ENCODE results near the gene LCN6. TPM values are rescaled to one million over a fixed set of nuclear protein-coding genes. Genes with fewer than 3 reads are reported as not detected.
A peak's percentile ranks its signal among the peaks of the same experiment; 100 is the strongest.

Gene LCN6
- total RNA-seq, 2 experiments from 2014 or later = not detected

DNA sequence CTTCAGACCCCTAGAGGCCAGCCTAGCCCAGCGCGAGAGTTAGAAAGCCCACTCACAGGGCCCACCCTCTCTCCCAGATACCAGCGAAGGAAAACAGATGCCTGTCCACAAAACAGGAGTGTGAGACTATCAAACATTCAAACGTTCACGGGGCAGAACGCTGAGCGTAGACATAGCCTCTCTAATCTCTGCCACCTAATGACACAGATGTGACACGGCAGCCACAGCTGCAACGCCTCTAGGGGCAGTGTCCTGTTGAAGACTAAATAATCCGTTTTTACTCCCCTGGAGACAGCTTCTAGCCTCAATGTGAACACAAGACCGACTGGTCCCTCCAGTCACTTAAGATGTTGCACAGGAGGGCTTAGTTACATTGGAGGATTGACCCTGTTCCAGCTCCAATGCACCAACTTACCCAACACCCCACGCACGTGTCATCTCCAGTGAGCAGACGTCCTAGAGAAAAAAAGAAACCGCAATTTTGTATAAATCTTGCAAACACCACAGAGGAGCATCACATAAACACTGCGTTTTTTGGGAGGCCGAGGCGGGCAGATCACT is 21.6 kb downstream of the LCN6 start:
- H3K4me3 Mint-ChIP-seq = peak overlapping the region; percentile 92
- H3K36me3 Mint-ChIP-seq (ENCODE audit: low read depth) = peaks cover 40% of the 10 kb centered on the region
- DNase-seq (peak; percentile 73), ATAC-seq (peak; percentile 29)
- CTCF ChIA-PET = interaction anchor here (0.6 to 3.6 kb wide), 22 partner anchors 11 to 326 kb away, joined by 3 to 23 read pairs (median 4); partner anchors contain the start of genes AGPAT2 and LCN10
- POLR2A ChIA-PET = interaction anchor here (0.7 to 3.3 kb wide), 14 partner anchors 10 to 302 kb away, joined by 3 to 53 read pairs (median 4); no protein-coding TSS in a partner anchor
- no peaks in the 10 kb centered on the region for H3K9me3 Mint-ChIP-seq (ENCODE audit: insufficient read depth)
- H3K4me1 Mint-ChIP-seq (ENCODE audit: low read depth) = peaks cover 42% of the 10 kb centered on the region
- H3K27ac Mint-ChIP-seq = peak overlapping the region; percentile 89
- H3K27me3 Mint-ChIP-seq (ENCODE audit: low read depth) = no peaks in the 10 kb centered on the region

DNA sequence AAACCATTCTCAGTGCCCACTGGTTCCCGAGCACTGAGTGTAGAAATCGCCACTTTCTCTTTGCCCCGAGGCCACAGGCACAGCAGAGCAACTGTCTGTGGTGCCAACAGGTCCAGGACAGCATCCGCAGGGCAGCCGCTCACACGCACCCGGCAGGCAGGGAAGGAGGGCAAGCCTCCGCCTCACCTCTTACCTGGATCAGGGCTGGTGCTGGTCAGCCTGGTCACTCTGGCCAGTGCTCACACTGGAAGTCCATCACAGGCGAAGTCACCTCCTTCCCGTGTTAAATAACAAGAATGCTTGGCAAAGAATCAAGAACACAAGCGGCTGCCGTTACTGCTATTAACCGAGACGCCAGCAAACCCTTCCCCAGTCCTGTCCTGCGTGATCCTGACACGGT is 22.2 kb downstream of the LCN6 start:
- H3K4me1 Mint-ChIP-seq (ENCODE audit: low read depth) = peaks cover 43% of the 10 kb centered on the region
- peak overlapping the region; percentile 89 for H3K27ac Mint-ChIP-seq
- DNase-seq = no peak
- no peaks in the 10 kb centered on the region for H3K27me3 Mint-ChIP-seq (ENCODE audit: low read depth)
- ATAC-seq = no peak
- H3K9me3 Mint-ChIP-seq (ENCODE audit: insufficient read depth) = no peaks in the 10 kb centered on the region
- H3K36me3 Mint-ChIP-seq (ENCODE audit: low read depth) = peaks cover 43% of the 10 kb centered on the region
- peak overlapping the region; percentile 92 for H3K4me3 Mint-ChIP-seq
- ChIA-PET POLR2A (interaction anchor here (1.1 to 3.3 kb wide), 6 partner anchors 10 to 43 kb away, joined by 3 to 53 read pairs (median 6); no protein-coding TSS in a partner anchor), CTCF (interaction anchor here (0.9 to 3.6 kb wide), 8 partner anchors 17 to 309 kb away, joined by 3 to 23 read pairs (median 4); partner anchors contain the start of gene LCN10)

DNA sequence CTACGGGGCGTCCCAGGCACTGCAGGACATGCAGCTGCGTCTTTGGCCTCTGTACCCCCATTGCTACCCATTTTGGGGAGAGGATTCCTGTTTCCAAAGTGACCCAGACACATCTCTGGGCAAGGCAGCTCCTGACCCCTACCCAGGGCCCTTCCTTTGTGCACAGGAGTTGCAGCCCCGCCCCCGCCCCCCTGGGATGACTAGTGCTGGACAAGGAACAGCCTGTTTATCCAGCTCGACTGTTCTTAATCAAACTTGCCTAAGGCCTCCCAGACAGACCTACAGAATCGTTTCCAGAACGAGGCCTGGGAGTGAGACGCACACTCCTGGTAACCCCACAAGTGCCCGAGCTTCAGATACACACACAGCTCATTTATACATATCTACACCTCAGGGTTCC is 22.7 kb downstream of the LCN6 start:
- no peaks in the 10 kb centered on the region for H3K9me3 Mint-ChIP-seq (ENCODE audit: insufficient read depth)
- H3K4me1 Mint-ChIP-seq (ENCODE audit: low read depth) = peaks cover 43% of the 10 kb centered on the region
- H3K27ac Mint-ChIP-seq = no peak overlapping the region
- DNase-seq = no peak
- ChIA-PET CTCF (interaction anchor here (1.5 kb wide), 2 partner anchors 30 to 309 kb away, joined by 3 to 6 read pairs; no protein-coding TSS in a partner anchor), POLR2A (interaction anchor here (3.3 kb wide), 1 partner anchor 9 kb away, joined by 53 read pairs; no protein-coding TSS in a partner anchor)
- H3K36me3 Mint-ChIP-seq (ENCODE audit: low read depth) = peaks cover 44% of the 10 kb centered on the region
- ATAC-seq = no peak
- no peaks in the 10 kb centered on the region for H3K27me3 Mint-ChIP-seq (ENCODE audit: low read depth)
- peak overlapping the region; percentile 92 for H3K4me3 Mint-ChIP-seq

DNA sequence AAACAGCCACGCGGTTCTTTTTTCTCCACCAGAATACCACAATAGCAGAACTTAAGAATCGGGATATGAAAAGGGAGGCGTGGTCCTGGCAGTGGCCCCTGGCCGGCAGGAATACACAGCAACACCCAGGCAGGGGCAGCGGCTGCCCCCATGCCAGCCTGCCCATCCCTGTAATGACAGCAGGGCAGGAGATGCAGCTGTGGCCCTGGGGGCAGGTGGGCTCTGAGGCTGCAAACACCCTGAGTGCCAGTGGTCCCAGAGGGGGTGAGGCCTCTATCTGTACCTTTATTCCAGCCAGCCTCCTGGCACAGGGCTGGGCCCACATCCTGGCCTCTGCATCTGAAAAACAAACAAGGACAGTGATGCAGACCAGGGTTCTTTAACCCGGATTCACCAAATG is 23.6 kb downstream of the LCN6 start:
- H3K4me1 Mint-ChIP-seq (ENCODE audit: low read depth) = peaks cover 42% of the 10 kb centered on the region
- H3K36me3 Mint-ChIP-seq (ENCODE audit: low read depth) = peaks cover 44% of the 10 kb centered on the region
- H3K9me3 Mint-ChIP-seq (ENCODE audit: insufficient read depth) = no peaks in the 10 kb centered on the region
- CTCF ChIA-PET = no interaction called here
- DNase-seq (no peak), ATAC-seq (no peak)
- POLR2A ChIA-PET = no interaction called here
- H3K27me3 Mint-ChIP-seq (ENCODE audit: low read depth) = no peaks in the 10 kb centered on the region
- no peak overlapping the region for H3K4me3 Mint-ChIP-seq
- no peak overlapping the region for H3K27ac Mint-ChIP-seq

DNA sequence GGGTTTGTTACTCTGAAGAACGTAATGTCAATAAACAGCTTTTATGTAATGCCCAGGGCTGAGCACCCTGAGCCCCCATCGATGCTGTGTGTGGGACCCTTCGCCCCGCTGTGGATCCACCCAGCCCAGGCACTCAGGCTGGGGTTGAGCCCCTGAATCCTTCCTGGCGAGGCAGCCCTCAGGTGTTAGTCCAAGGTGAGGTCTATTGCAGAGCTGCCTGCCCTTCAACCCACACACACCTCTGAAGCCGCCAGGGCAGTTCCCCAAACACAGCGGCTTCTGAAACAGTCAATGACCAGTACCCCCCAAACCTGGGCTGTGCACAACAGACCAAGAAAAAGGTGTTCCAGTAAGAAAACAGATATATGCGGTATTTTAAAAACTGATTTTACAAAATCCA is 24.3 kb downstream of the LCN6 start:
- ChIA-PET CTCF (no interaction called here), POLR2A (interaction anchor here (0.5 kb wide), 1 partner anchor 289 kb away, joined by 3 read pairs; no protein-coding TSS in a partner anchor)
- DNase-seq (no peak), ATAC-seq (no peak)
- H3K9me3 Mint-ChIP-seq (ENCODE audit: insufficient read depth) = no peaks in the 10 kb centered on the region
- no peaks in the 10 kb centered on the region for H3K27me3 Mint-ChIP-seq (ENCODE audit: low read depth)
- H3K36me3 Mint-ChIP-seq (ENCODE audit: low read depth) = peaks cover 44% of the 10 kb centered on the region
- peaks cover 39% of the 10 kb centered on the region for H3K4me1 Mint-ChIP-seq (ENCODE audit: low read depth)
- H3K4me3 Mint-ChIP-seq = no peak overlapping the region
- H3K27ac Mint-ChIP-seq = no peak overlapping the region

DNA sequence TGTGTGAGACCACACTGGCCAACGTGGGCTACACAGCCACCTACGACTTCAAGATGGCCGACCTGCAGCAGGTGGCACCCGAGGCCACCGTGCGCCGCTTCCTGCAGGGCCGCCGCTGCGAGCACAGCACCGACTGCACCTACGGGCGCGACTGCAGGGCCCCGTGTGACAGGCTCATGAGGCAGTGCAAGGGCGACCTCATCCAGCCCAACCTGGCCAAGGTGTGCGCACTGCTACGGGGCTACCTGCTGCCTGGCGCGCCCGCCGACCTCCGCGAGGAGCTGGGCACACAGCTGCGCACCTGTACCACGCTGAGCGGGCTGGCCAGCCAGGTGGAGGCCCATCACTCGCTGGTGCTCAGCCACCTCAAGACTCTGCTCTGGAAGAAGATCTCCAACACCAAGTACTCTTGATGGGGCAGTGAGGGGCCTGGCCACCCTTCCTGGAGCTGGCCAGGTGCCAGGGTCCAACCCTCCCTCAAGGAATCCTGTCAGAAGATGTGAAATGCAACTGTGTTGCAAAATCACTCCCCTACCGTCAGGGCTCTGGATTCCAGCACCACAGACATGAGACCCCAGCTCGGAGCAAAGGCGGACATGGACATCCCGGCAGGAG is 24.9 kb downstream of the LCN6 start:
- H3K27ac Mint-ChIP-seq = no peak overlapping the region
- POLR2A ChIA-PET = interaction anchor here (0.5 kb wide), 1 partner anchor 288 kb away, joined by 3 read pairs; no protein-coding TSS in a partner anchor

DNA sequence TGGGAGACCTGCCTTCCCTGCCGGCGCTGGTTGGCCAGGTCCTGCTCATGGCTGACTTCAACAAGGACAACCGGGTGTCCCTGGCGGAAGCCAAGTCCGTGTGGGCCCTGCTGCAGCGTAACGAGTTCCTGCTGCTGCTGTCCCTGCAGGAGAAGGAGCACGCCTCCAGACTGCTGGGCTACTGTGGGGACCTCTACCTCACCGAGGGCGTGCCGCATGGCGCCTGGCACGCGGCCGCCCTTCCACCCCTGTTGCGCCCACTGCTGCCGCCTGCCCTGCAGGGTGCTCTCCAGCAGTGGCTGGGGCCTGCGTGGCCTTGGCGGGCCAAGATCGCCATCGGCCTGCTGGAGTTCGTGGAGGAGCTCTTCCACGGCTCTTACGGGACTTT is 25.4 kb downstream of the LCN6 start:
- ChIA-PET CTCF (no interaction called here), POLR2A (no interaction called here)
- H3K4me3 Mint-ChIP-seq = no peak overlapping the region
- DNase-seq = no peak
- H3K4me1 Mint-ChIP-seq (ENCODE audit: low read depth) = peaks cover 42% of the 10 kb centered on the region
- peaks cover 44% of the 10 kb centered on the region for H3K36me3 Mint-ChIP-seq (ENCODE audit: low read depth)
- no peaks in the 10 kb centered on the region for H3K27me3 Mint-ChIP-seq (ENCODE audit: low read depth)
- no peak for ATAC-seq
- H3K27ac Mint-ChIP-seq = no peak overlapping the region
- no peaks in the 10 kb centered on the region for H3K9me3 Mint-ChIP-seq (ENCODE audit: insufficient read depth)

More for the DNA sequence above, 24.9 kb downstream of the LCN6 start:
- Mint-ChIP-seq H3K4me1 (ENCODE audit: low read depth) (peaks cover 41% of the 10 kb centered on the region), H3K27me3 (ENCODE audit: low read depth) (no peaks in the 10 kb centered on the region), H3K4me3 (no peak overlapping the region), H3K9me3 (ENCODE audit: insufficient read depth) (no peaks in the 10 kb centered on the region), H3K36me3 (ENCODE audit: low read depth) (peaks cover 44% of the 10 kb centered on the region)
- CTCF ChIA-PET = no interaction called here
- ATAC-seq = no peak
- DNase-seq = no peak

DNA sequence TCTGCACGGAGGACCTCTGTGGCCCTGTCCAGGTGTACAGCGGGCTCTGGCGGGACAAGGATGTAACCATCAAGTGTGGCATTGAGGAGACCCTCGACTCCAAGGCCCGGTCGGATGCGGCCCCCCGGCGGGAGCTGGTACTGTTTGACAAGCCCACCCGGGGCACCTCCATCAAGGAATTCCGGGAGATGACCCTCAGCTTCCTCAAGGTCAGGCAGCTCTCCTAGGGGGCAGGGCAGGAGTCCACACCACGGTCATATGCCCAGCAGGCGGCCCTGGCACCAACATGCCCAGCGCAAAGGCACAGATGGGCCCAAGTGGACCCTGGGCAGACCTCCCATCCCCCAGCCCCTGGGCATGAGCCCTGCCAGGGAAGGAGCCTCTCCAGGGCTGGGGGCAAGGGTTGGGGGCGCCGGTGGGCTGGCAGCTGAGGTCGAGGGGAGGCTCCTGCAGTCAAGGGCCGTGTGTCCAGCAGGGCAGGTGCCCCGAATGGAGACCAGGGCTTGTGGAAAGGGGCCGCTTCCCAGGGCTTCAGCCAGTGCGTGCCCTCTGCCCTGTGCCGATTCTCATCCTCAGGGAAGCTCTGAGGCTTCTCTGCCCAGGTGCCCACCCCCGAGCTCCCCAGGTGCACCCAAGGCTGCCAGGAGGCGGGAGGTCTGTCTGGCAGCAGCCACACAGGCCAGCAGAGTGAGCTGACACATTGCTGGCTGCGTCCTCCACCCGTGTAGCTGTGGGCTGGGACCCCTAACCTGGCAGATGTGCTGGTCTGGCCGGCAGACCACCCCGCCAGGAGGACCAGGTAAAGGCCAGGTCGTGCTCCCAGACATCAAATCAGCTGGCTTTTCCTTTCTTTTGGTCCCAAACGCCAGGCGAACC is 26.0 kb downstream of the LCN6 start:
- H3K4me1 Mint-ChIP-seq (ENCODE audit: low read depth) = peaks cover 42% of the 10 kb centered on the region
- ATAC-seq (no peak), DNase-seq (no peak)
- ChIA-PET POLR2A (interaction anchor here (1.1 kb wide), 1 partner anchor 8 kb away, joined by 3 read pairs; no protein-coding TSS in a partner anchor), CTCF (no interaction called here)
- peaks cover 41% of the 10 kb centered on the region for H3K36me3 Mint-ChIP-seq (ENCODE audit: low read depth)
- no peaks in the 10 kb centered on the region for H3K27me3 Mint-ChIP-seq (ENCODE audit: low read depth)
- H3K27ac Mint-ChIP-seq = no peak overlapping the region
- no peak overlapping the region for H3K4me3 Mint-ChIP-seq
- no peaks in the 10 kb centered on the region for H3K9me3 Mint-ChIP-seq (ENCODE audit: insufficient read depth)

DNA sequence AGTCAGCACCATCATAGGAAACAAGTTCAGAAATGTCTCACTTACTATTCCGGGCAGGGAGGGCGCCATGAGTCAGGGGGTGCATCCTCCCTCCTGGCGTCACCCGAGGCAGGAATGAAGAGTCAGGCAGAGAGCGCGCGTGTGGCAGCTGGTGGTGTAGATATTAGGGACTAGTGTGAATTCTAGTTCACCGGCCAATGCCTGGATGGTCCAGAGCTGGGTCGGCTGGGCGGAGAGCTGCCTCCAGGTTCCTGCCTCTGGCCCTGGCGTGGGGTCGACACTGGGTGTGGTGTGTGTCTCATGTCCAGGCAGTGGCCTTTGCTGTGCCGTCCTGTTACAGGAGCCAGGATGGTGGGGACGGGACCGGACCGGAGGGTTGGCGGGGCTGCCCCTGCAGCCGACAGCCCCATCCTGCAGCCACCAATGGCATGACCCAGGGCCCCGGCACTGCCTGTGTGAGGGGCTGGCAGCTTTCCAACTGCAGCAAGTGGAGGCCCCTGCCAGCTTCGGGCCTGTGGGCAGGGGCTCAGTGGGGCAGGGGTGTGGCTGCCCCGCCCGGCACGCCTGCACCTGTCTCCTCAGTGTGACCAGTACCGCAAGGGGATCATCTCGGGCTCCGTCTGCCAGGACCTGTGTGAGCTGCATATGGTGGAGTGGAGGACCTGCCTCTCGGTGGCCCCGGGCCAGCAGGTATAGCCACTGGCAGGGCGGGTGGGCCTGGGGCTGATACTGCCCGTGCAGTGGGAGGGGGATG is 26.8 kb downstream of the LCN6 start:
- H3K27me3 Mint-ChIP-seq (ENCODE audit: low read depth) = no peaks in the 10 kb centered on the region
- peaks cover 38% of the 10 kb centered on the region for H3K4me1 Mint-ChIP-seq (ENCODE audit: low read depth)
- ChIA-PET POLR2A (interaction anchor here (1.0 to 1.1 kb wide), 2 partner anchors 7 to 8 kb away, joined by 3 read pairs; no protein-coding TSS in a partner anchor), CTCF (no interaction called here)
- DNase-seq = no peak
- no peak overlapping the region for H3K4me3 Mint-ChIP-seq
- ATAC-seq = no peak
- peaks cover 35% of the 10 kb centered on the region for H3K36me3 Mint-ChIP-seq (ENCODE audit: low read depth)
- peak overlapping the region; percentile 21 for H3K27ac Mint-ChIP-seq
- H3K9me3 Mint-ChIP-seq (ENCODE audit: insufficient read depth) = no peaks in the 10 kb centered on the region

DNA sequence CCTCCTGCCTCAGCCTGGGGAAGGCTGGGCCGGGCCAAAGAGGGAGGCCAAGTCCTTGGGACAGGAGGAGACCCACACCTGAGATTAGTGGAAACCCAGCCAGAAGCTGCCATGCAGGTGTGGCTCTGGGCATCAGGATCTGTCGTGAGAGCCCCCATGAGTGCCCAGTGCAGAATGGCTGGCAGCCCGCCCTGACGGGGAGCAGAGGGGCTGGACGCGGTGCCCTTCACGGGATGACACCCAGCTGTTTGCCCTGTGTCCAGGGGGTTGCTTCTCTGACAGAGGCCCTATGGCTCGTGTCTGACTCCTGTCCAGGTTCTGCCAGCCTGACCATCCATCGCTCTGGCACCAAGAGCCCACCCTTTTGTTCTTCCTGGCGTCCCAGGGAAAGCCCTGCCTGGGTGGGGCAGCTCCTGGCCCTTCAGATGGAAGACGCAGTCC is 27.4 kb downstream of the LCN6 start:
- CTCF ChIA-PET = interaction anchor here (1.3 kb wide), 1 partner anchor 122 kb away, joined by 3 read pairs; the partner anchor contains the start of gene AJM1
- ATAC-seq (no peak), DNase-seq (no peak)
- POLR2A ChIA-PET = interaction anchor here (1.0 kb wide), 1 partner anchor 9 kb away, joined by 3 read pairs; no protein-coding TSS in a partner anchor
- Mint-ChIP-seq H3K4me3 (no peak overlapping the region), H3K4me1 (ENCODE audit: low read depth) (peaks cover 32% of the 10 kb centered on the region), H3K36me3 (ENCODE audit: low read depth) (peaks cover 29% of the 10 kb centered on the region), H3K9me3 (ENCODE audit: insufficient read depth) (no peaks in the 10 kb centered on the region), H3K27me3 (ENCODE audit: low read depth) (no peaks in the 10 kb centered on the region), H3K27ac (no peak overlapping the region)

All from activated CD8-positive, alpha-beta T cell treated with anti-CD3 and anti-CD28 coated beads, Interleukin-2, amount 10 ng/mL, durations not matched to agents 7 days and 5 days (primary cell).